K562 (cell line): ENCODE results near the gene EFHC2. TPM values are rescaled to one million over a fixed set of nuclear protein-coding genes. Genes with fewer than 3 reads are reported as not detected.

Source experiments
- ATAC-seq: fragments of 200-7000 bp; cut with Tn5 transposase; 3 replicates; pipeline ENCODE4 v1.9.1; 2020; ENCODE audit warnings: moderate library complexity
- BruUV-seq: library from RNA; stranded (reverse); fragments of 400-500 nt; replicated peaks from 2 replicates; lab custom pipeline; 2021; lab: Mats Ljungman, UMichigan
- CTCF ChIA-PET: fragments of 300-600 bp; formaldehyde crosslinking; extraction: SDS; loops from one replicate; lab custom pipeline; 2021; ENCODE audit warnings: low intra/inter-chr PET ratio; lab: Yijun Ruan, JAX
- POLR2A ChIA-PET: fragments of 300-600, 350-650 bp; sonication (Branson Sonifier 250); formaldehyde crosslinking; extraction: SDS; loops from one replicate; lab custom pipeline; 2021; ENCODE audit warnings: antibody characterized with exemption, inconsistent platforms; lab: Yijun Ruan, JAX
- DNase-seq, 4 experiments: peaks; one replicate each; pipeline versions ENCODE4 v3.0.0 to v3.0.0-alpha.2; 2011 to 2018; ENCODE audit warnings: low spot score in 3 of 4, mixed read lengths in 3 of 4; ENCODE audit errors: extremely low read depth in 1 of 4
- FAIRE-seq: peaks from 2 replicates; lab custom pipeline; 2011; peaks lifted over from hg19 to GRCh38; lab: Jason Lieb, UNC
- H2AFZ ChIP-seq: 2 replicates; pipeline ENCODE4 v1.6.0; 2011; ENCODE audit warnings: low read depth, low read length, control low read depth, inconsistent platforms
- H3K27ac ChIP-seq: fragments of 200-600 bp; 3 replicates; pipeline ENCODE4 v1.8.0; 2011; ENCODE audit warnings: low read depth, mild to moderate bottlenecking, control low read depth, inconsistent platforms, low read length, moderate library complexity, mixed read lengths; ENCODE audit errors: extremely low read depth
- H3K27me3 ChIP-seq, 2 experiments: fragments of 300-600 bp in 1 of 2; 2 replicates in 1 of 2; 3 replicates in 1 of 2; pipeline versions ENCODE4 v1.6.0 to v1.8.0; 2011; ENCODE audit warnings: inconsistent platforms in 2 of 2, low read length in 2 of 2, mild to moderate bottlenecking in 1 of 2, mixed read lengths in 1 of 2, moderate library complexity in 1 of 2; ENCODE audit not compliant: control insufficient read depth in 2 of 2, insufficient read depth in 2 of 2
- H3K36me3 ChIP-seq: fragments of 300-600 bp; 3 replicates; pipeline ENCODE4 v1.8.0; 2011; ENCODE audit warnings: mild to moderate bottlenecking, low read length, inconsistent platforms; ENCODE audit not compliant: control insufficient read depth, insufficient read depth
- H3K4me1 ChIP-seq, 2 experiments: fragments of 200-600 bp in 1 of 2; replicated peaks in 1 of 2; 2 replicates in 1 of 2; 3 replicates in 1 of 2; pipeline versions ENCODE4 v1.5.1 to v1.8.0; 2011; ENCODE audit warnings: inconsistent platforms in 2 of 2, low read length in 2 of 2, mild to moderate bottlenecking in 1 of 2, mixed read lengths in 1 of 2, moderate library complexity in 1 of 2; ENCODE audit not compliant: control insufficient read depth in 2 of 2, insufficient read depth in 2 of 2
- H3K4me2 ChIP-seq: 2 replicates; pipeline ENCODE4 v1.6.1; 2011; ENCODE audit warnings: low read length, control low read depth, inconsistent platforms, mixed read lengths; ENCODE audit not compliant: insufficient read depth
- H3K4me3 ChIP-seq: fragments of 200-600 bp; sonication (generic), shearing (Covaris generic); 2 replicates; pipeline ENCODE4 v1.5.1; 2016; ENCODE audit warnings: control low read depth, inconsistent platforms
- H3K79me2 ChIP-seq: fragments of 200-600 bp; 3 replicates; pipeline ENCODE4 v1.8.0; 2011; ENCODE audit warnings: low read length, inconsistent platforms; ENCODE audit not compliant: control insufficient read depth, insufficient read depth
- H3K9ac ChIP-seq, 2 experiments: 2 replicates each; pipeline versions ENCODE4 v1.6.0 to v1.6.1; 2011; ENCODE audit warnings: low read depth in 2 of 2, low read length in 2 of 2, control low read depth in 1 of 2, inconsistent platforms in 1 of 2, mild to moderate bottlenecking in 1 of 2, mixed read lengths in 1 of 2; ENCODE audit not compliant: insufficient read depth in 1 of 2
- H3K9me1 ChIP-seq: one replicate; pipeline ENCODE4 v1.6.0; 2011; ENCODE audit warnings: inconsistent platforms, mild to moderate bottlenecking, low read length, moderate library complexity; ENCODE audit not compliant: control insufficient read depth, insufficient read depth
- H3K9me3 ChIP-seq: replicated peaks from 2 replicates; pipeline ENCODE4 v1.5.1; 2011; ENCODE audit warnings: low read depth, low read length, inconsistent platforms; ENCODE audit not compliant: control insufficient read depth, insufficient read depth
- H4K20me1 ChIP-seq: replicated peaks from 2 replicates; pipeline ENCODE4 v1.6.1; 2011; ENCODE audit warnings: low read length, inconsistent platforms, mixed read lengths; ENCODE audit not compliant: control insufficient read depth, insufficient read depth
- AFF4 ChIP-seq: sonication (generic); formaldehyde crosslinking; IDR thresholded peaks from 2 replicates; pipeline ENCODE4 v1.8.0; 2023; ENCODE audit warnings: mild to moderate bottlenecking, missing genetic modification reagents
- BMI1 ChIP-seq: fragments of 150-350 bp; IDR thresholded peaks from 2 replicates; pipeline ENCODE4 v1.6.1; 2014; ENCODE audit warnings: low read length
- ESRRA ChIP-seq: fragments of 450-650 bp; IDR thresholded peaks from 2 replicates; pipeline ENCODE4 v1.6.1; 2014; ENCODE audit warnings: low read depth, mild to moderate bottlenecking, moderate library complexity, borderline replicate concordance
- ETS1 ChIP-seq: conservative IDR thresholded peaks from 2 replicates; pipeline ENCODE4 v1.6.1; 2011; ENCODE audit warnings: low read depth, mild to moderate bottlenecking, low read length; ENCODE audit not compliant: control insufficient read depth
- FIP1L1 ChIP-seq: fragments of 200-400 bp; formaldehyde crosslinking; IDR thresholded peaks from 2 replicates; pipeline ENCODE4 v1.6.1; 2018; ENCODE audit warnings: mild to moderate bottlenecking, low read depth, low read length; ENCODE audit not compliant: poor library complexity, severe bottlenecking
- KAT8 ChIP-seq: fragments of 450-650 bp; IDR thresholded peaks from 2 replicates; pipeline ENCODE4 v1.6.1; 2016; ENCODE audit warnings: low read depth, mild to moderate bottlenecking
- MCM3 ChIP-seq: fragments of 450-650 bp; IDR thresholded peaks from 2 replicates; pipeline ENCODE4 v1.6.1; 2016
- SLC30A9 ChIP-seq: fragments of 250-450 bp; sonication (Bioruptor Pico); IDR thresholded peaks from 2 replicates; pipeline ENCODE4 v1.8.0; 2022; ENCODE audit warnings: mild to moderate bottlenecking, moderate library complexity
- TAF7 ChIP-seq: fragments of 450-650 bp; IDR thresholded peaks from 2 replicates; pipeline ENCODE4 v1.6.1; 2016; ENCODE audit warnings: missing genetic modification characterization, missing compliant biosample characterization
- WGBS: fragments of 100-300 bp; shearing (Covaris generic); methylation state at CpG from one replicate; pipeline ENCODE4 v1.1.6; 2016; ENCODE audit warnings: low coverage, mixed read lengths; ENCODE audit not compliant: insufficient coverage; ENCODE audit errors: missing lambda C conversion rate; 5-methylcytosine and 5-hydroxymethylcytosine counted together
- in situ Hi-C: fragments of 300-500 bp; cut with MboI; formaldehyde crosslinking; loops from 4 replicates; pipeline ENCODE4 v1.15.0; 2018; ENCODE audit warnings: inconsistent platforms, mixed read lengths
- intact Hi-C: fragments of 100-400 bp; cut with micrococcal nuclease; formaldehyde crosslinking; loops from 2 replicates; pipeline ENCODE4 v1.14.2; 2022
- polyA plus RNA-seq, 8 experiments: library from polyadenylated mRNA; depleted of rRNA in 4 of 8; stranded (reverse) in 5 of 8; unstranded in 3 of 8; fragments of >200 nt; fragmentation: Nextera tagmentation in 2 of 8; fragmentation: Illumina TruSeq in 1 of 8; extraction: Ambion mirVana in 2 of 8; extraction: Trizol in 1 of 8; gene quantifications; 2 replicates each; pipeline versions ENCODE4 v1.2.1 to v1.2.3, GENCODE V29; 2011 to 2014; ENCODE audit warnings: inconsistent platforms in 1 of 8, missing spikeins in 1 of 8
- total RNA-seq, 7 experiments: library from RNA; depleted of rRNA in 6 of 7; stranded (reverse); fragments of >200 nt in 6 of 7; fragmentation: Illumina TruSeq in 2 of 7; extraction: Trizol in 2 of 7; gene quantifications; 2 replicates each; pipeline versions ENCODE4 v1.2.1 to v1.2.3, GENCODE V29; 2011 to 2021; ENCODE audit warnings: low replicate concordance in 1 of 7
- TF ChIP-seq, protein P1 (sequence below): IDR thresholded peaks from 2 replicates; pipeline ENCODE4 v1.6.1; 2011; ENCODE audit warnings: borderline replicate concordance, low read depth, mild to moderate bottlenecking, moderate library complexity, low read length; ENCODE audit not compliant: insufficient read depth, poor library complexity, severe bottlenecking
- TF ChIP-seq, protein P2 (sequence below): IDR thresholded peaks from 3 replicates; pipeline ENCODE4 v1.6.1; 2011; ENCODE audit warnings: borderline replicate concordance, mild to moderate bottlenecking; ENCODE audit not compliant: insufficient read length, insufficient read depth

EFHC2 gene
- total and polyA plus RNA-seq, 9 of the 15 experiments (the other 6 are each of a cell fraction or from before 2014, with no cell fraction given) = 1.3 to 8.1 (median 3.0) TPM

GRCh38 chrX:44105228-44105913 is 238.1 kb downstream of the EFHC2 start (continued):
- TF ChIP-seq, protein P1, sequence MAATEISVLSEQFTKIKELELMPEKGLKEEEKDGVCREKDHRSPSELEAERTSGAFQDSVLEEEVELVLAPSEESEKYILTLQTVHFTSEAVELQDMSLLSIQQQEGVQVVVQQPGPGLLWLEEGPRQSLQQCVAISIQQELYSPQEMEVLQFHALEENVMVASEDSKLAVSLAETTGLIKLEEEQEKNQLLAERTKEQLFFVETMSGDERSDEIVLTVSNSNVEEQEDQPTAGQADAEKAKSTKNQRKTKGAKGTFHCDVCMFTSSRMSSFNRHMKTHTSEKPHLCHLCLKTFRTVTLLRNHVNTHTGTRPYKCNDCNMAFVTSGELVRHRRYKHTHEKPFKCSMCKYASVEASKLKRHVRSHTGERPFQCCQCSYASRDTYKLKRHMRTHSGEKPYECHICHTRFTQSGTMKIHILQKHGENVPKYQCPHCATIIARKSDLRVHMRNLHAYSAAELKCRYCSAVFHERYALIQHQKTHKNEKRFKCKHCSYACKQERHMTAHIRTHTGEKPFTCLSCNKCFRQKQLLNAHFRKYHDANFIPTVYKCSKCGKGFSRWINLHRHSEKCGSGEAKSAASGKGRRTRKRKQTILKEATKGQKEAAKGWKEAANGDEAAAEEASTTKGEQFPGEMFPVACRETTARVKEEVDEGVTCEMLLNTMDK = no peak

DNA sequence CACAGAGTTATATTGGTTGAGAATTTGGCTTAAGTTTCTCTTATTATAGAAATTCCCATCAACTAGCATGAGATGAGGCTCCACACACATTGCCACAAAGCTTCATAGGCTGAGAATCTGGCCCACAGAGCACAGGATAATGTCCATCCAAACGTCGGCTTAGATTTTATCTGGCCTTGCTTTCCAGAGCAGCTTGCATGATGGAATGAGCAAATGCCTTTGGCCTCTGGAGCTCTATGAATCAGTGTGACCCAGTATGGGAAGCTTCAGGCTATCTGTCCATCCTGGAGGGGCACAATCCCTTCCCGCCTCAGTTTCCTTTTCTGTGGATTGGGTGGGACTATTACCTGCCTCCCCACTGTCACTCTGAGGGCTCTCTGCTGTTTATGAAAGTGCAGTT is 238.8 kb downstream of the EFHC2 start:
- FAIRE-seq (no peak), ATAC-seq (no peak), DNase-seq (no peak)
- BruUV-seq = no TSS peak
- intact Hi-C loops (no loop called here), in situ Hi-C loops (no loop called here)
- H3K9me1 ChIP-seq = no peaks in the 10 kb centered on the region
- no peak overlapping the region for H3K27ac ChIP-seq
- no peaks in the 10 kb centered on the region for H3K4me1 ChIP-seq
- H3K9me3 ChIP-seq = no peaks in the 10 kb centered on the region
- ChIA-PET POLR2A (no interaction called here), CTCF (no interaction called here)
- H3K4me3 ChIP-seq = no peak overlapping the region
- 0% methylated on average over 3 of the region's 3 CpGs for WGBS
- H4K20me1 ChIP-seq = no peaks in the 10 kb centered on the region
- H3K36me3 ChIP-seq = no peaks in the 10 kb centered on the region
- no peak overlapping the region for H2AFZ ChIP-seq
- no peak overlapping the region for H3K4me2 ChIP-seq
- no peaks in the 10 kb centered on the region for H3K27me3 ChIP-seq
- H3K79me2 ChIP-seq = no peaks in the 10 kb centered on the region
- no peak overlapping the region for H3K9ac ChIP-seq
- TF ChIP-seq ETS1 (no peak), AFF4 (no peak), FIP1L1 (no peak), ESRRA (no peak), SLC30A9 (CRISPR knock-in tag) (no peak), BMI1 (no peak), TAF7 (no peak), MCM3 (no peak), KAT8 (no peak)
- TF ChIP-seq, protein P2, sequence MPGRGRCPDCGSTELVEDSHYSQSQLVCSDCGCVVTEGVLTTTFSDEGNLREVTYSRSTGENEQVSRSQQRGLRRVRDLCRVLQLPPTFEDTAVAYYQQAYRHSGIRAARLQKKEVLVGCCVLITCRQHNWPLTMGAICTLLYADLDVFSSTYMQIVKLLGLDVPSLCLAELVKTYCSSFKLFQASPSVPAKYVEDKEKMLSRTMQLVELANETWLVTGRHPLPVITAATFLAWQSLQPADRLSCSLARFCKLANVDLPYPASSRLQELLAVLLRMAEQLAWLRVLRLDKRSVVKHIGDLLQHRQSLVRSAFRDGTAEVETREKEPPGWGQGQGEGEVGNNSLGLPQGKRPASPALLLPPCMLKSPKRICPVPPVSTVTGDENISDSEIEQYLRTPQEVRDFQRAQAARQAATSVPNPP = no peak
